GM12878 (cell line): ENCODE data around the gene COL16A1. TPM values are rescaled to one million over a fixed set of nuclear protein-coding genes. Genes with fewer than 3 reads are reported as not detected.

Experiments used
- ATAC-seq: fragments of 200-7000 bp; cut with Tn5 transposase; 3 replicates; pipeline ENCODE4 v1.9.1; 2020; ENCODE audit warnings: mild to moderate bottlenecking, moderate library complexity
- BruUV-seq: library from RNA; stranded (reverse); fragments of 400-500 nt; replicated peaks from 2 replicates; lab custom pipeline; 2021; lab: Mats Ljungman, UMichigan
- CTCF ChIA-PET: fragments of 300-600 bp; sonication (Branson Sonifier 250); formaldehyde crosslinking; extraction: SDS; loops from one replicate; lab custom pipeline; 2021; ENCODE audit warnings: inconsistent platforms; lab: Yijun Ruan, JAX
- POLR2A ChIA-PET: fragments of 350-600 bp; formaldehyde crosslinking; extraction: SDS; loops from one replicate; lab custom pipeline; 2021; ENCODE audit warnings: inconsistent platforms; lab: Charles Lee
- RAD21 ChIA-PET: fragments of 300-600 bp; sonication (Branson Sonifier 250); formaldehyde crosslinking; loops from one replicate; lab custom pipeline; 2023; ENCODE audit warnings: antibody characterized with exemption; ENCODE audit not compliant: unreplicated experiment; lab: Charles Lee
- SMC1A ChIA-PET: fragments of 300-600 bp; sonication (Branson Sonifier 250); formaldehyde crosslinking; loops from one replicate; lab custom pipeline; 2023; ENCODE audit not compliant: unreplicated experiment, uncharacterized antibody; lab: Charles Lee
- DNase-seq: peaks from one replicate; pipeline ENCODE4 v3.0.0-alpha.2; 2011; ENCODE audit warnings: low read depth, low spot score
- FAIRE-seq: peaks from 3 replicates; lab custom pipeline; 2011; peaks lifted over from hg19 to GRCh38; lab: Jason Lieb, UNC
- H2AFZ ChIP-seq: 2 replicates; pipeline ENCODE4 v1.6.0; 2011; ENCODE audit warnings: low read depth, low read length, control low read depth; ENCODE audit not compliant: control insufficient read depth
- H3K27ac ChIP-seq: 2 replicates; pipeline ENCODE4 v1.5.1; 2011; ENCODE audit warnings: control low read depth; ENCODE audit not compliant: control insufficient read depth, insufficient read depth
- H3K27me3 ChIP-seq, 2 experiments: replicated peaks in 1 of 2; 2 replicates each; pipeline versions ENCODE4 v1.6.0 to v1.6.1; 2011; ENCODE audit warnings: low read length in 1 of 2; ENCODE audit not compliant: control insufficient read depth in 2 of 2, insufficient read depth in 2 of 2
- H3K36me3 ChIP-seq, 2 experiments: 2 replicates each; pipeline ENCODE4 v1.5.1; 2011; ENCODE audit warnings: low read length in 1 of 2; ENCODE audit not compliant: control insufficient read depth in 2 of 2, insufficient read depth in 2 of 2
- H3K4me1 ChIP-seq: 2 replicates; pipeline ENCODE4 v1.6.1; 2011; ENCODE audit warnings: mild to moderate bottlenecking, low read length, moderate library complexity, mixed read lengths; ENCODE audit not compliant: control insufficient read depth, insufficient read depth
- H3K4me2 ChIP-seq: 2 replicates; pipeline ENCODE4 v1.6.0; 2011; ENCODE audit warnings: control low read depth; ENCODE audit not compliant: control insufficient read depth, insufficient read depth
- H3K4me3 ChIP-seq: fragments of 200-600 bp; sonication (generic); 2 replicates; pipeline ENCODE4 v1.5.1; 2016
- H3K79me2 ChIP-seq: 2 replicates; pipeline ENCODE4 v1.6.0; 2011; ENCODE audit warnings: low read length; ENCODE audit not compliant: control insufficient read depth, insufficient read depth
- H3K9ac ChIP-seq: 2 replicates; pipeline ENCODE4 v1.8.0; 2011; ENCODE audit warnings: low read length, control low read depth, mixed read lengths; ENCODE audit not compliant: control insufficient read depth, insufficient read depth
- H3K9me3 ChIP-seq: replicated peaks from 3 replicates; pipeline ENCODE4 v1.5.1; 2011; ENCODE audit warnings: mild to moderate bottlenecking, low read length; ENCODE audit not compliant: control insufficient read depth, insufficient read depth
- H4K20me1 ChIP-seq: 2 replicates; pipeline ENCODE4 v1.6.0; 2011; ENCODE audit not compliant: control insufficient read depth, insufficient read depth
- BCL11A ChIP-seq: IDR thresholded peaks from 2 replicates; pipeline ENCODE4 v1.6.1; 2011; ENCODE audit warnings: low read depth, low read length
- BHLHE40 ChIP-seq, 2 experiments: fragments of 450-650 bp in 1 of 2; IDR thresholded peaks; 2 replicates each; pipeline ENCODE4 v1.6.1; 2011 to 2017; ENCODE audit warnings: low read depth in 2 of 2, borderline replicate concordance in 1 of 2, improper control_type of control experiment in 1 of 2, low read length in 1 of 2, mild to moderate bottlenecking in 1 of 2
- ELK1 ChIP-seq: IDR thresholded peaks from 2 replicates; pipeline ENCODE4 v1.6.1; 2012; ENCODE audit warnings: low read depth, low read length, improper control_type of control experiment
- IRF3 ChIP-seq: fragments of 450-650 bp; IDR thresholded peaks from 2 replicates; pipeline ENCODE4 v1.6.1; 2014; ENCODE audit warnings: mild to moderate bottlenecking
- KLF5 ChIP-seq: fragments of 450-650 bp; IDR thresholded peaks from 2 replicates; pipeline ENCODE4 v1.6.1; 2014; ENCODE audit warnings: mild to moderate bottlenecking; ENCODE audit not compliant: partially characterized antibody
- NFYB ChIP-seq: IDR thresholded peaks from 2 replicates; pipeline ENCODE4 v1.6.1; 2011; ENCODE audit warnings: low read depth, mild to moderate bottlenecking, low read length, improper control_type of control experiment, moderate library complexity; ENCODE audit not compliant: insufficient read depth
- POLR2AphosphoS5 ChIP-seq: IDR thresholded peaks from 2 replicates; pipeline ENCODE4 v1.6.1; 2011; ENCODE audit warnings: mild to moderate bottlenecking, low read length, inconsistent platforms
- SIN3A ChIP-seq: IDR thresholded peaks from 2 replicates; pipeline ENCODE4 v1.6.1; 2012; ENCODE audit warnings: low read depth, low read length, improper control_type of control experiment
- SUZ12 ChIP-seq: fragments of 200-600 bp; sonication (generic); IDR thresholded peaks from one replicate; pipeline ENCODE4 v1.6.1; 2018; ENCODE audit warnings: antibody characterized with exemption, mild to moderate bottlenecking; ENCODE audit not compliant: unreplicated experiment
- TAF1 ChIP-seq: IDR thresholded peaks from 2 replicates; pipeline ENCODE4 v1.6.1; 2011; ENCODE audit warnings: mild to moderate bottlenecking, low read depth, low read length, borderline replicate concordance
- TARDBP ChIP-seq: IDR thresholded peaks from 2 replicates; pipeline ENCODE4 v1.6.1; 2016; ENCODE audit warnings: borderline replicate concordance
- WGBS: methylation state at CpG from one replicate; pipeline ENCODE4 v1.1.6; 2016; ENCODE audit warnings: low lambda C conversion rate; ENCODE audit not compliant: insufficient replicate concordance, insufficient coverage; ENCODE audit errors: missing lambda C conversion rate; 5-methylcytosine and 5-hydroxymethylcytosine counted together
- in situ Hi-C: fragments of 300-500 bp; cut with MboI; formaldehyde crosslinking; loops from 9 replicates; pipeline ENCODE4 v1.14.3; 2018; ENCODE audit warnings: mixed read lengths
- intact Hi-C: fragments of 100-400 bp; cut with micrococcal nuclease; formaldehyde crosslinking; loops from one replicate; pipeline ENCODE4 v1.14.2; 2022; ENCODE audit not compliant: unreplicated experiment
- polyA plus RNA-seq, 11 experiments: library from polyadenylated mRNA; depleted of rRNA in 4 of 11; unstranded in 6 of 11; stranded (reverse) in 5 of 11; fragments of >200 nt; fragmentation: Nextera tagmentation in 4 of 11; fragmentation: Illumina TruSeq in 1 of 11; extraction: Ambion mirVana in 4 of 11; extraction: Trizol in 1 of 11; gene quantifications; 1 replicate in 1 of 11; 2 replicates in 10 of 11; pipeline versions ENCODE4 v1.2.1 to v1.2.3, GENCODE V29; 2011 to 2016; ENCODE audit warnings: inconsistent platforms in 2 of 11, missing spikeins in 2 of 11, low read depth in 1 of 11
- total RNA-seq, 4 experiments: library from RNA; depleted of rRNA in 3 of 4; stranded (reverse); fragments of >200 nt in 3 of 4; fragmentation: Illumina TruSeq in 1 of 4; extraction: Trizol in 1 of 4; gene quantifications; 2 replicates each; pipeline versions ENCODE4 v1.2.1 to v1.2.3, GENCODE V29; 2013 to 2021

Gene COL16A1
- total and polyA plus RNA-seq, 10 of the 15 experiments (the other 5 are each of a cell fraction or from before 2014, with no cell fraction given), result 0.02 to 3.7 (median 0.59) TPM

- POLR2A ChIA-PET, result no interaction called here
- Histone ChIP-seq H3K4me3 (no peak overlapping the region), H4K20me1 (no peaks in the 10 kb centered on the region), H3K27me3 (no peaks in the 10 kb centered on the region; a peak in 2 of 4 replicates), H3K36me3 (no peaks in the 10 kb centered on the region), H3K9me3 (no peaks in the 10 kb centered on the region), H3K27ac (no peak overlapping the region), H3K9ac (no peak overlapping the region), H3K79me2 (no peaks in the 10 kb centered on the region), H3K4me2 (no peak overlapping the region), H3K4me1 (no peaks in the 10 kb centered on the region), H2AFZ (no peak overlapping the region)
- intact Hi-C loops, result no loop called here
- SMC1A ChIA-PET, result no interaction called here
- RAD21 ChIA-PET, result no interaction called here
- in situ Hi-C loops, result no loop called here
- WGBS, result 30% methylated on average over 25 of the region's 25 CpGs
- TF ChIP-seq SUZ12 (no peak), NFYB (no peak), BHLHE40 (IDR thresholded peaks at IDR 0.05; ENCODE audit: borderline replicate concordance in 1 of 2, low read depth in 2 of 2, low read length in 1 of 2) (no peak), POLR2AphosphoS5 (no peak), ELK1 (no peak), TARDBP (no peak), IRF3 (no peak), BCL11A (no peak), SIN3A (no peak), TAF1 (no peak), KLF5 (no peak)
- no TSS peak for BruUV-seq
- CTCF ChIA-PET, result no interaction called here
- DNase-seq (no peak), ATAC-seq (no peak), FAIRE-seq (no peak)
Observed at GRCh38 chr1:31730336-31731048, 26.7 kb upstream of the COL16A1 start.
